ENCODE results near the gene BMP8B.

Gene BMP8B

GRCh38 chr1:39758556-39759435 lies 29.9 kb downstream of the BMP8B start:
- H3K4me3 ChIP-seq (ENCODE audit: low read depth, low read length): no peak overlapping the region
- TF ChIP-seq, protein P1, sequence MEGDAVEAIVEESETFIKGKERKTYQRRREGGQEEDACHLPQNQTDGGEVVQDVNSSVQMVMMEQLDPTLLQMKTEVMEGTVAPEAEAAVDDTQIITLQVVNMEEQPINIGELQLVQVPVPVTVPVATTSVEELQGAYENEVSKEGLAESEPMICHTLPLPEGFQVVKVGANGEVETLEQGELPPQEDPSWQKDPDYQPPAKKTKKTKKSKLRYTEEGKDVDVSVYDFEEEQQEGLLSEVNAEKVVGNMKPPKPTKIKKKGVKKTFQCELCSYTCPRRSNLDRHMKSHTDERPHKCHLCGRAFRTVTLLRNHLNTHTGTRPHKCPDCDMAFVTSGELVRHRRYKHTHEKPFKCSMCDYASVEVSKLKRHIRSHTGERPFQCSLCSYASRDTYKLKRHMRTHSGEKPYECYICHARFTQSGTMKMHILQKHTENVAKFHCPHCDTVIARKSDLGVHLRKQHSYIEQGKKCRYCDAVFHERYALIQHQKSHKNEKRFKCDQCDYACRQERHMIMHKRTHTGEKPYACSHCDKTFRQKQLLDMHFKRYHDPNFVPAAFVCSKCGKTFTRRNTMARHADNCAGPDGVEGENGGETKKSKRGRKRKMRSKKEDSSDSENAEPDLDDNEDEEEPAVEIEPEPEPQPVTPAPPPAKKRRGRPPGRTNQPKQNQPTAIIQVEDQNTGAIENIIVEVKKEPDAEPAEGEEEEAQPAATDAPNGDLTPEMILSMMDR (IDR thresholded peaks at IDR 0.05; ENCODE audit: low read depth, low read length): no peak

DNA sequence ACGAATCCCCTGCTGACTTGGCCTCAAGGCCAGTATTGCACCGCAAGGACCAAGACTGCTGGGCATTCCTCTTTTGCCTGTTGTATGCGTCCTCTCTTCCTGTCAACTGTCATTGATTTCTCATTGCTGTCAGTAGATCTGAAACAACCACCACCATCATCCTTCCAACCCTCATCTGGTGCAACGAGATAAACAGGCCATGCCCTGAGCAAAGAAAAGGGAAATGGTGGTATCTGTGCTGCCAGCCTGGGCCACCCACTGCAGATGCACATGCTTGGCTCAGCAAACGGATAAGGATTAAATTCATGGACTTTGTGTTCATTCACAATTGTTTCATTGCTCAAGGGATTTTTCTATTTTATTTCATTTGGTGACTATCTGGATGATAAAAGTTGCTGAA lies 31.2 kb downstream of the BMP8B start:
- TF ChIP-seq, protein P1 (IDR thresholded peaks at IDR 0.05; ENCODE audit: low read depth, low read length): no peak
- H3K4me3 ChIP-seq (ENCODE audit: low read depth, low read length): no peak overlapping the region

DNA sequence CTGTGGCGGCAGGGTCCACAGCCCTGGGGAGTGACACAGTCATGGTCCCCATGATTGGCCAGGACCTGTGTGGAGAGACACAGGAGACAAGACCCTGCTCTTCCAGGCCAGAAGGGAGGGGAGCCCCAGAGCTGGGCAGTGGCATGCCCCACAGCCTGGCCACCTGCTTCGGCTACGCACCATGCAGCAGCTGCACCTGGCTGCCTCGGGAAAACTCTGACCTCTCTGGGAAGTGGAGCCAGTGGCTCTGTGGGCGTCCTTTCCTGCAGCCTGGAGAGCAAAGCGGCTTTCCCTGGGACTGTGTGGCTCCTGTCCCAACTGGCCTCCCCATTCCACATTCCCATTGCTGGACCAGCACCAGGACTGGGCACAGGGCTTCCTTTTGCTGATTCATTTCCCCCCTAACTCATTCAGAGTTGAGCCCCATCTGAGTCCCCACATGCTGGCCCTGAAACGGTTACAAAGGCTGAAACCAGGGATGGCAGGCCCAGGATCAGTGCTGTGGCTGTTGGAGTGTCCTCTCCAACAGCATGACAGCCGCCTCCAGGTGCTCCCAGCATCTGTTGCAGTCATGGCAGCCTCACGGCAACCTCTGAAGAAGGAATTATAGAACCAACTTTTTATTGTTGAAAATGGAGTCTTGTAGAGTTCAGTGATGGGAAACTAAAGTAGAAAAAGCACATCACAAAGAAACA lies 32.6 kb downstream of the BMP8B start:
- TF ChIP-seq, protein P1 (IDR thresholded peaks at IDR 0.05; ENCODE audit: low read depth, low read length): no peak
- no peak overlapping the region for H3K4me3 ChIP-seq (ENCODE audit: low read depth, low read length)

DNA sequence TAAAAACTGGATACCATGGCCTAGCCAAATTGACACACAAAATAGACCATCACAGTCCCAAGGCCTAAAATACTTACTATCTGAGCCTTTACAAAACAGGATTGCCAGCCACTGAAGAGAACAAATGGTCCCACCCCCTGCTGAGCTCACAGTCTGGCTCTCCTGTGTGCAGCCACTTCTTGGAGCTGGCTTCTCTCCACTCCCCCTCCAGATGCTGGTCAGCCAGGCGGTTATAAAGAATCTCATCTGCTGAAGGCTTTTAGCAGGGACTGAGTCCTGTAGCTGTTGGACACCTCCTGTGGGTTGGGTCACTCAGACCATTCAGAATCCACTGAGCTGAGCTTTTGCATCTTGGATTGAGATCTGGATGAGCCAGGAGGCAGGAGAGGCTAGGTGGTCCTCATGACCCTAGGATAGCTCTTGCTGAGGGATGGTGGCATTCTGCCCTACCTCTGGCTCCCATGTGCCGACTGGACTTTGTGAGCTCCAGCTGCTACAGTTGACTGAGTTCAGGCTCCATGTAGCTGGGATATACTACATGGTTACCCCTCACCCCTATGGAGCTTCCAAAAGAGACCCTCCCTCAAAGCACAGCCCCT lies 33.7 kb downstream of the BMP8B start:
- TF ChIP-seq, protein P1 (IDR thresholded peaks at IDR 0.05; ENCODE audit: low read depth, low read length): no peak

DNA sequence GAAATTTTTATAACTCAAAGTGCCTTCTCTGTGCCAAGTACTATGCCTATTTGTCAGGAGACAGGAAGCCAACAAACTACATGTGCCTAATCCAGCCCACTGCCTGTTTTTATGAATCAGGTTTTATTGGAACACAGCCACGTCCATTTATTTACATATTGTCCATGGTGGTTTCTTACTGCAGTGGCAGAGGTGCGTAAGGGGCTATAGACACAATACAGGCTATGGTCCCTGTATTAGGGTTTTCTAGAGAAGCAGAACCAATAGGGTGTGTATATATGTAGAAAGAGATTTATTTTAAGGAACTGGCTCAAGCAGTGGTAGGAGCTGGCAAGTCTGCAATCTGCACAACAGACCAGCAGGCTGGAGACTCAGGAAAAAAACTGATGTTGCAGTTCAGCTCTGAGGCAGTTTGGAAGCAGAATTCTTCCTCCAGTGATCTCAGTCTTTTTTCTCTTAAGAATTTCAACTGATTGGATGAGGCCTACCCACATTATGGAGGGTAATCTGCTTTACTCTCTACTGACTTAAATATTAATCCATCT lies 34.6 kb downstream of the BMP8B start:
- TF ChIP-seq, protein P1 (IDR thresholded peaks at IDR 0.05; ENCODE audit: low read depth, low read length): no peak
- H3K4me3 ChIP-seq (ENCODE audit: low read depth, low read length): no peak overlapping the region

More for the DNA sequence above, 33.7 kb downstream of the BMP8B start:
- no peak overlapping the region for H3K4me3 ChIP-seq (ENCODE audit: low read depth, low read length)

DNA sequence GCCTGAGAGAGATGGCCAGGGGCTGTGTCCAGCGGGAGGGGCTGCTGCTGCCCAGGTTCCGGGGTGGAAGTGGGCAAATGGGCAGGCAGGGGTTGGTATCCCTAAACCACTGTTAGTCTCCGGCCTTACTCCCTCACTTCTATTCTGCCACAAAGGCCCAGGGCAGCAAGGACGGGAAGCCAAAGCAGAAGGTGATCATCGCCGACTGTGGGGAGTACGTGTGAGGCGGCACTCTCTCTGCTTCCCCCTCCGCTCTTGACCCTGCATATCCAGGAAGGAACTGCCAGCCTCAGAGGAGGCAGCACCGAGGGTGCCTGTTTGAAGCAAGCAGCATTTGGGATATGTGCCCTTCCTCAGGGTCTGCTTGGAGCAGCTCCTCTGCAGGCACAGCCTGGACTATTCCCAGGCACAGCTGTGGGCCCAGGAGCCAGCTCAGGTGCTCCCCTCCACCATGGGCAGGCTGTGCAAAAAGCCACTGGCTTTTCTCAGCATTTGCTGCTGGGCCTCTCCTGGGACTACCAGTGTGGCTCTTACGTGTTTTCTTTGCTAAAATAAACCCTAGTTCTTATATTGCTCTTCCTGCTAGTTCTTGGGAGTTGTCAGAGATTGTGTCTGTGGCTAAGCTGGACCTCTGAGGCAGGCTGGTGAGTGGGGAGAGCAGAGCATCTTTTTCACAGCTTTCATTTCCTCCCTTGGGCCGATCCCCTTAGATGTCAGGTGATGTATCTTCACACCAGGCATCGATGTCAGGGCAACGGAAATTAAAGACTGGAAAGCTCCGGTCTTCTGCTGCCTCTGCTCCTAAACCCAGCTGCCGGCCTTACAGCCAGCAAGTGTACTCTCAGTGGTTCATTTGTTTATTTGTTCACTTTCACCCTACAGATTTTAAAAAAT lies 35.3 kb downstream of the BMP8B start:
- TF ChIP-seq, protein P1 (IDR thresholded peaks at IDR 0.05; ENCODE audit: low read depth, low read length): no peak

More for the DNA sequence above, 35.3 kb downstream of the BMP8B start:
- H3K4me3 ChIP-seq (ENCODE audit: low read depth, low read length): no peak overlapping the region

Data from WI38 (cell line).